HG03108 (cell line): Measurements from ENCODE around the gene LSM14B.

ENCODE experiments used
- ATAC-seq: cut with Tn5 transposase; IDR thresholded peaks from one replicate; pipeline ENCODE4 v1.9.1; 2021; ENCODE audit warnings: moderate library complexity; ENCODE audit not compliant: unreplicated experiment

Gene LSM14B

GRCh38 chr20:62160876-62161275 is 38.6 kb downstream of the LSM14B start:
- no peak for ATAC-seq

GRCh38 chr20:62161347-62161746 is 39.1 kb downstream of the LSM14B start:
- no peak for ATAC-seq

GRCh38 chr20:62162765-62163484 is 40.6 kb downstream of the LSM14B start:
- ATAC-seq, result no peak

- ATAC-seq, result no peak
Measured at GRCh38 chr20:62163485-62163865, 41.2 kb downstream of the LSM14B start.

DNA sequence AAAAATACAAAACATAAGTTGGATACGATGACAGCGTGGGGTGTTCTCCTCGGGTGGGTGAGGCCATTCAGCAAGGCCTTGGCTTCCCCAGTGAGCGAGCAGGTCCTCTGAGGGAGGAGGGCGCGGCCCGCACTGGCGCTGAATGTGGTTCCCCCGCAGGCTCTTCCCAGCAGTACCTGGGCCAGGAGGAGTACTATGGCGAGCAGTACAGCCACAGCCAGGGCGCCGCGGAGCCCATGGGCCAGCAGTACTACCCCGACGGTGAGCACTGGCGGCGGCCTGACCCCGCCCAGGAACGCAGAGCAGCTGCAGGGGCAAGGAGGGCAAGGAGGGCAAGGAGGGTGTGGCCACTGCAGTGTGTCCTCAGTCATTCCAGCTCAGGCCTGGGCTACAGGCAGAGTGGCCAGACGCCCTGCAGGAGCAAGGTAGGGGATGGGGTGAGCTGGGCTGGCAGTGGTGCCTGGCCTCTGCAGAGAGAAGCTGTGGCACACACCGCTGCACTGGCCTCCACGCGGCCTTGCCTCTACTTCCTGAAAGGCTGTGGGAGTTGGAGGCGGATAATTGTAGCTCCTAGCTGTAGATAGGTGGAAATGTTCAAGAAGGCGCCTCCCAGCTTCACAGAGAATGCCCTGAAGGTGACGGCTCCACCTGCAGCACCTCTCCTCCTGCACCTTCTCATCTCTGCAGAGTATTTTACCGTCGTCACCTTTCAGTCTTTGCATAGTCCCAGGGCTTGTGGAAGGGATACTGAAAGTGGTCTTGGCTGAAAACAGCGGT is 41.9 kb downstream of the LSM14B start:
- no peak for ATAC-seq

GRCh38 chr20:62164879-62165761 is 42.8 kb downstream of the LSM14B start:
- ATAC-seq, result no peak

- ATAC-seq, result no peak
Measured at GRCh38 chr20:62165762-62166399, 43.6 kb downstream of the LSM14B start.

DNA sequence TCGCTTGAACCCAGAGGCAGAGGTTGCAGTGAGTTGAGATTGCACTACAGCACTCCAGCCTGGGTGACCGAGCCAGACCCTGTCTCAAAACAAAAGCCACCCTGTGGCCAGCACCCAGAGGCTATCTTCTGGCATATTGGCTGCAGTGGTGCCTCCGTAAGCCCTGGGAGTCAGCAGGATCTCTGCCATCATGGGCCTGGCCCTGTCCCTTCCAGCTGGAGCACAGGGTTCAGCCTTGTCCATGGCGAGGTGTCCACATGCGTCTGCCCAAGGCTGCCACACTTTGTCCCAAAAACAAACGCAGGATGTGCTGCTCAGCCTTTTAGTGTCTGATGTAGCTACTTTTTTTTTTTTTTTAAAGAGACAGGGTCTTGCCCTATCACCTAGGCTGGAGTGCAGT is 45.2 kb downstream of the LSM14B start:
- no peak for ATAC-seq

DNA sequence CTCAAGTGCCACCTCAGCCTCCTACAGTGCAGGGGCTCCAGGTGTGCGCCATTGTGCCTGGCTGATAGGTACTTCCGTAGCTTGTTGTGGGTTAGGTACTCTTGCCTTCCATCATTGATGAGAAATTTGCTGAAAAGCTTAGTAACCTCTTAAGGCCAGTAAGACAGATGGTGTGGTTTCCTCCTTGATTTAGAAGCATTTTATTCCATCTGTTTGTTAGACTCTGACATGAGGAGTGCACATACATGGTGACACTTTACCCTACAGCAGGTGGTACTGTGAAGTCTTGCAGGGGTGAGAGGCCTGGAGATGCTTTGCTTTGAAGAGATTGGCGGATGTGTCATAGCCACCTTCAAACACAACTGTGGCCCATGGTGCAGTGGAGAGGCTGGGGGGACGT is 45.8 kb downstream of the LSM14B start:
- no peak for ATAC-seq

DNA sequence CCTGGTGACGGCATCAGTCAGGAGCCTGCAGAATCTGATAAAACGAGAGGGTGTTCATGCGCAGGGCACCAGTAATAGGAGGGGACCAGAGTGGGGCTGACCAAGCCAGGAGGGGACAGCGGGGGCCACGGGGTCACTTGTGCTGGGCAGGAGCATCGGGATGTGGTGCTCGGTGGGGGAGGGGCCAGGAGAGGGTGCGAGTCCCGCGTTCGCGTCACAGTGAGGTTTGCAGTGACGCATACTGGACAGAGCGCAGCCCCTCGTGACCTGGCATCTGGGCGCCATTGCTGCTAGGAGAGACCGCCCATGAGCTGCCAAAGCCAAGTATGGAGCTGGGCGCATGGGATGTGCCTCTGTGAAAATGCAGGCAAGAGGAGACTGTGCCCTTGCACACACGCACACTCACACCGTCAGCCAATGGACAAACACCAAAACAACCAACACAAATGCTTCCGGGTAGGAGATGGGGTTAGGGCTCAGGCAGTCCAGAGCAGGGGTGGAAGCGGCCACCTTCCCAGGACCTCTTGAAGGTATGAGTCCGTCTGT is 46.7 kb downstream of the LSM14B start:
- no peak for ATAC-seq

GRCh38 chr20:62170536-62170935 is 48.3 kb downstream of the LSM14B start:
- no peak for ATAC-seq

GRCh38 chr20:62171245-62171644 is 49.0 kb downstream of the LSM14B start:
- no peak for ATAC-seq

DNA sequence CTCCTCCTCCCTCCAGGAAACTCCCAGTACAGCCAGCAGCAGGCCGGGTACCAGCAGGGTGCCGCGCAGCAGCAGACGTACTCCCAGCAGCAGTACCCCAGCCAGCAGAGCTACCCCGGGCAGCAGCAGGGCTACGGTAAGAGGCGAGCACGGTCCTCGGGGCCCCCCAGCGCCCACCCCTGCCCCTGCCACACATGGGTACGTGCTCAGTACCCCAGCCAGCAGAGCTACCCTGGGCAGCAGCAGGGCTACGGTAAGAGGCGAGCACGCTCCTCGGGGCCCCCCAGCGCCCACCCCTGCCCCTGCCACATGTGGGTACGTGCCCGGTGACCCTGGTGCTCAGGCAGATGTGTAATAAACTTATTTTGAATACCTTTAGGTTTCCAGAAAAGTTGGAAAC is 50.4 kb downstream of the LSM14B start:
- ATAC-seq, result no peak

DNA sequence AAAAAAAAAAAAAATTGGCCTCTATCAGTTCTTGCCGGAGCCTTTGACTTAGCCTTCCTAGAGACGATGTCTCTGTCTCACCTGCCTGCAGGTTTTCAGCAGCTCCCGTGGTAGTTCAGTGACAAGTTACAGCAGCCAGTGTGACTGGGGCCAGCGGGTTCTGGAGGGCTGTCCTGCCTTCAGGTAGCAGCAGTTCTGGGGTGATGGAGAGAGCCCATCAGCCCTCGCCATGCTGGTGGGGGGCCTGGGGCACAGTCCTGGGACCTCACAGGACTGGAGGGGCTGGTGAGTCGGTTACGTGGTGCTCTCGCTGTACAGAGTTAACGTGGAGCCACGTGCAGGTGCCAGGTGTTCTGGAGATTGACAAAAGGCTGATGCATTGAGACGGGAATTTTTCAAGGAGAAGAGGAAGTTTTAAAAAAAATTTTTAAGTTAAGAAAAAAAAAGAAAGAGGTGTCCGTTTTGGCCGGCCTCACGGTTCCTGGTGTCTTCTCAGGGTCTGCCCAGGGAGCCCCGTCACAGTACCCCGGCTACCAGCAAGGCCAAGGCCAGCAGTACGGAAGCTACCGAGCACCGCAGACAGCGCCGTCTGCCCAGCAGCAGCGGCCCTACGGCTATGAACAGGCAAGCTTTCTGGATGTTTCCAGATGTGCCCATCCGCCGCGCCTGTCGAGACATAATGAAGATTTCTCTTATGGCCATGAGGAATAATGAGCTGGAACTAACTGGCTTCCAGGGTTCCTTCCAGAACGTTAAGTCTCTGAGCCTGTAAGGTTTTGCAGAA is 51.9 kb downstream of the LSM14B start:
- ATAC-seq, result no peak

DNA sequence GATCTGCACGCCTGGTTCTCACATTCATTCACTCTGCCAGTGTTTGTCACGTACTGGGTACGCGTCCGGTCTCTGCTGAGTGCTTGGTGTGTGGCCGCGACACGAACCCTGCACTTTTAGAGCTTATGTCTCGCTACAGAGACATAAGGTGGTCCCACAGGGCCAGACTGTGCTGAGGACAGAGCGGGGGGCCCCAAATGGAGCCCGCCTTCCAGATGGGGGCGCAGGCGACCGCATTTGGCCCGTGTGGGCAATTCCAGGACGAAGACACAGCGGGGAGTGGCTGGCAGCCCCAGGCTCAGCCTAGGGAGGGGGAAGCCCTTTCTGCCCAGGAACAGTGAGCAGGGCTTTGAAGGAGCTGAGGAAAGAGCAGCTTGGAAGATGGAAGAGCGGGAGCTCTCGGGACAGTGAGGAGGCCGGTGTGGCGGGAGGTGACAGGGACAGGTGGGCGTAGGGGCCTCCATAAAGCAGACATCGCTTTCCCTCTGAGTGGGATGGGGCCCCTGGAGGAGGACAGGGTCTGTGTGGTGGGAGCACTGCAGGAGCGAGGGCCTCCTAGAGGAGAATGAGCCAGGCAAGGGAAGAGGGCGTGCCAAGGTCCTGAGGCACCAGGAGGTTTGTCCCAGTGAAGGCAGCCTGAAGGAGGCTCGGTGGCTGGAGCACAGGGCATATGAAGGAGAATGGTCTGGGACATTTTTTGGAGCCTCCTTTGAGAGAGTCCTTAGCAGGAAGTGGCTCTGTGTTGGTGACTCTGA is 52.8 kb downstream of the LSM14B start:
- ATAC-seq, result no peak

DNA sequence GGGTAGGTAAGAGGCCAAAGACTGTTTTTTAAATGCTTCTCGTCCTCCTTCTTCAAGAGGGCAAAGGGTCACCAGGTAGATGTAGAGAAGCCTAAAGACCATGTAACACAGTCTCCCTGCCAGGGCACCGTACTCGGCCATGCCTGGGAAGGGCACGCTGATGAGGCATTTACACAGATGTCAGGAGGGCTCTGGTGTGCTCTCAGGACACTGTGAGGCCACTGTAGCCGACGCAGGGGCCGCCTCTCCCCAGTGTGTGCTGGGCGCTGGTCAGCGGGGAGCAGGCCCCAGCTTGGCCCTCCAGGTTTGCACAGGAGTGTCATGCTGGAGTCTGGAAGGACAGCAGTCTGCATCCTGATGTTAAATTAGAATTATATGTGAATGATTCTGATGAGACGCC is 53.4 kb downstream of the LSM14B start:
- no peak for ATAC-seq

GRCh38 chr20:62176866-62177265 is 54.6 kb downstream of the LSM14B start:
- ATAC-seq, result no peak

DNA sequence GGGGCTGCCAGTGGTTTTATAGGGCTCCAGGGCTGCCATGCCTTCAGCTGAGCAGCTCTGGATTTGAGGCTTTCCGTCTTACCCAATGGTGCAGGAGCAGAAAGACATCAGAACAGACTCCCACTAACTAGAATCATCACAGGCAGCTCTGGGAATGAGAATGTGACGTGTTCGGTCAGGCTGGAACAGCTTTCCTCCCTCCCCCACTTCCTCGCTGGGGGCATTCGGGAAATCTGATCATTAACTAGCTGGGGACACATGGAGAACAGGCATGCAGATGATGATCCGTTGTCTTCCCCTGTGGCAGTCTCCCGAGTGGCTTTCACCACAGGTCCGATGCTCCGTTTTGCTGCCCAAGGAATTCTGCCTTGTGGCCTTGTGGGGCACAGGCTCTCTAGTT is 55.0 kb downstream of the LSM14B start:
- no peak for ATAC-seq
